B cell (primary cell): Measurements from ENCODE around the gene SLFN12. TPM values are rescaled to one million over a fixed set of nuclear protein-coding genes. Genes with fewer than 3 reads are reported as not detected.
"Not testable (repeated sequence)": the region's sequence is repeated elsewhere in the genome, so short reads cannot be mapped to it uniquely, and the experiment has no call there.

Experiments used
- ATAC-seq: fragments of 200-7000 bp; cut with Tn5 transposase; one replicate; pipeline ENCODE4 v1.10.0; 2021; ENCODE audit warnings: low read depth, mild to moderate bottlenecking, moderate number of reproducible peaks, moderate library complexity
- CTCF ChIA-PET: fragments of 350-600 bp; sonication (Branson Sonifier 250); formaldehyde crosslinking; loops from one replicate; lab custom pipeline; 2021; ENCODE audit warnings: antibody characterized with exemption, inconsistent platforms; lab: Charles Lee
- POLR2A ChIA-PET: fragments of 350-600 bp; sonication (Branson Sonifier 250); formaldehyde crosslinking; loops from one replicate; lab custom pipeline; 2021; ENCODE audit warnings: antibody characterized with exemption; lab: Charles Lee
- DNase-seq: peaks from one replicate; pipeline ENCODE4 v3.0.0; 2013
- H2AFZ ChIP-seq: 2 replicates; pipeline ENCODE4 v1.6.1; 2012; ENCODE audit warnings: mild to moderate bottlenecking, low read depth, low read length; ENCODE audit not compliant: insufficient read depth, poor library complexity, severe bottlenecking
- H3K27ac ChIP-seq, 2 donors: 1 replicate in 1 of 2; 2 replicates in 1 of 2; pipeline ENCODE4 v1.5.1; 2012 to 2013; ENCODE audit warnings: low read length in 2 of 2, mild to moderate bottlenecking in 2 of 2, moderate library complexity in 1 of 2
- H3K27me3 ChIP-seq, 4 experiments: fragments of 200-600 bp in 1 of 4; sonication (generic) in 1 of 4; replicated peaks in 1 of 4; 1 replicate in 2 of 4; 2 replicates in 2 of 4; pipeline versions ENCODE4 v1.6.1 to v1.7.0; 2013 to 2016; ENCODE audit warnings: low read length in 3 of 4, mild to moderate bottlenecking in 2 of 4, mixed read lengths in 1 of 4, moderate library complexity in 1 of 4; ENCODE audit not compliant: insufficient read depth in 4 of 4, control insufficient read depth in 3 of 4; ENCODE audit errors: control extremely low read depth in 1 of 4
- H3K36me3 ChIP-seq, 2 experiments: replicated peaks in 1 of 2; 1 replicate in 1 of 2; 2 replicates in 1 of 2; pipeline versions ENCODE4 v1.6.1 to v1.7.1; 2013; ENCODE audit warnings: low read length in 1 of 2; ENCODE audit not compliant: insufficient read depth in 2 of 2, control insufficient read depth in 1 of 2; ENCODE audit errors: control extremely low read depth in 1 of 2, extremely low read depth in 1 of 2
- H3K4me1 ChIP-seq, 2 donors: fragments of 200-600 bp in 1 of 2; sonication (generic) in 1 of 2; 1 replicate in 1 of 2; 2 replicates in 1 of 2; pipeline versions ENCODE4 v1.5.1 to v1.6.1; 2013 to 2017; ENCODE audit warnings: low read length in 2 of 2; ENCODE audit not compliant: control insufficient read depth in 2 of 2, insufficient read depth in 2 of 2
- H3K4me2 ChIP-seq: replicated peaks from 2 replicates; pipeline ENCODE3; 2012; ENCODE audit warnings: mild to moderate bottlenecking, low read depth, low read length; ENCODE audit not compliant: poor library complexity, severe bottlenecking
- H3K4me3 ChIP-seq, 5 experiments: fragments of 200-600 bp in 1 of 5; sonication (generic) in 1 of 5; 1 replicate in 3 of 5; 2 replicates in 2 of 5; pipeline versions ENCODE4 v1.5.1 to v1.7.0; 2011 to 2016; ENCODE audit warnings: low read length in 4 of 5, mild to moderate bottlenecking in 4 of 5, low read depth in 2 of 5, control low read depth in 1 of 5, moderate library complexity in 1 of 5; ENCODE audit not compliant: insufficient read depth in 1 of 5; ENCODE audit errors: control extremely low read depth in 1 of 5, extremely low read depth in 1 of 5
- H3K79me2 ChIP-seq: fragments of 200-600 bp; sonication (generic); one replicate; pipeline ENCODE4 v1.6.0; 2016; ENCODE audit warnings: low read length; ENCODE audit not compliant: control insufficient read depth, insufficient read depth
- H3K9ac ChIP-seq: fragments of 200-600 bp; sonication (generic); 2 replicates; pipeline ENCODE4 v1.6.1; 2017; ENCODE audit warnings: mild to moderate bottlenecking, low read length, moderate library complexity
- H3K9me3 ChIP-seq, 3 donors: one replicate each; pipeline versions ENCODE4 v1.6.1 to v1.7.1; 2013; ENCODE audit warnings: low read length in 2 of 3; ENCODE audit not compliant: control insufficient read depth in 2 of 3, insufficient read depth in 1 of 3; ENCODE audit errors: control extremely low read depth in 1 of 3
- H4K20me1 ChIP-seq: 2 replicates; pipeline ENCODE4 v1.6.0; 2012; ENCODE audit warnings: mild to moderate bottlenecking, low read length; ENCODE audit not compliant: insufficient read depth, control insufficient read depth, poor library complexity, severe bottlenecking
- H3K27ac Mint-ChIP-seq: one replicate; pipeline ENCODE4 v1.8.0; 2021; ENCODE audit warnings: mixed read lengths
- H3K27me3 Mint-ChIP-seq: one replicate; pipeline ENCODE4 v1.8.0; 2021; ENCODE audit warnings: mixed read lengths
- H3K4me1 Mint-ChIP-seq: one replicate; pipeline ENCODE4 v1.8.0; 2021; ENCODE audit warnings: mixed read lengths
- H3K4me3 Mint-ChIP-seq: one replicate; pipeline ENCODE4 v1.8.0; 2021; ENCODE audit warnings: mixed read lengths
- H3K9me3 Mint-ChIP-seq: one replicate; pipeline ENCODE4 v1.8.0; 2022; ENCODE audit warnings: mixed read lengths; ENCODE audit not compliant: insufficient read depth
- CTCF ChIP-seq: fragments of 200-600 bp; IDR thresholded peaks from one replicate; pipeline ENCODE4 v1.8.0; 2022; ENCODE audit warnings: antibody characterized with exemption, mild to moderate bottlenecking
- EZH2 ChIP-seq: IDR thresholded peaks from 2 replicates; pipeline ENCODE4 v1.6.1; 2012; ENCODE audit warnings: borderline replicate concordance, low read depth, mild to moderate bottlenecking, moderate library complexity, low read length; ENCODE audit not compliant: insufficient read depth, poor library complexity, severe bottlenecking
- WGBS: methylation state at CpG from one replicate; pipeline ENCODE4 v1.1.5; 2013; ENCODE audit warnings: missing lambda C conversion rate; ENCODE audit not compliant: insufficient coverage; 5-methylcytosine and 5-hydroxymethylcytosine counted together
- intact Hi-C: fragments of 100-400 bp; cut with micrococcal nuclease; formaldehyde crosslinking; loops from one replicate; pipeline ENCODE4 v1.10.0; 2022
- polyA plus RNA-seq: library from polyadenylated mRNA; depleted of rRNA; stranded (reverse); fragments of >200 nt; gene quantifications from 2 replicates; pipeline ENCODE4 v1.2.3, GENCODE V29; 2012
- total RNA-seq, 2 donors: library from RNA; stranded (reverse); fragments of 120-200 nt in 1 of 2; gene quantifications; 1 replicate in 1 of 2; 2 replicates in 1 of 2; pipeline versions ENCODE4 v1.2.3 to v1.2.4, GENCODE V29; 2013 to 2022

SLFN12 gene
- total and polyA plus RNA-seq, 2 donors (not counting 1 experiment from before 2014, with no cell fraction given), result 1.9 to 8.0 TPM

GRCh38 chr17:35406568-35406967, 25.7 kb downstream of the SLFN12 start:
- Histone ChIP-seq H3K9me3 (peaks cover 0 to 3% (median 0%) of the 10 kb centered on the region in 3 donors), H3K4me1 (no peaks in the 10 kb centered on the region), H3K4me3 (no peak overlapping the region), H3K27ac (no peak overlapping the region), H2AFZ (no peak overlapping the region), H3K9ac (no peak overlapping the region), H4K20me1 (no peaks in the 10 kb centered on the region), H3K36me3 (peaks cover 0 to 2% of the 10 kb centered on the region in 2 experiments), H3K79me2 (no peaks in the 10 kb centered on the region), H3K27me3 (no peaks in the 10 kb centered on the region), H3K4me2 (no peak overlapping the region)
- WGBS, result no CpG with 5 or more reads among the region's 1 CpG
- H3K4me1 Mint-ChIP-seq, result no peaks in the 10 kb centered on the region
- DNase-seq (no peak), ATAC-seq (no peak)
- ChIA-PET CTCF (no interaction called here), POLR2A (no interaction called here)
- no peaks in the 10 kb centered on the region for H3K27me3 Mint-ChIP-seq
- H3K27ac Mint-ChIP-seq, result no peak overlapping the region
- TF ChIP-seq CTCF (no peak), EZH2 (no peak)
- H3K4me3 Mint-ChIP-seq, result no peak overlapping the region
- no peaks in the 10 kb centered on the region for H3K9me3 Mint-ChIP-seq
- intact Hi-C loops, result no loop called here

GRCh38 chr17:35404360-35404759, 27.9 kb downstream of the SLFN12 start:
- H3K27me3 ChIP-seq, result no peaks in the 10 kb centered on the region
- Mint-ChIP-seq H3K27ac (no peak overlapping the region), H3K4me3 (no peak overlapping the region), H3K4me1 (no peaks in the 10 kb centered on the region), H3K9me3 (no peaks in the 10 kb centered on the region), H3K27me3 (no peaks in the 10 kb centered on the region)
- CTCF ChIA-PET, result no interaction called here
- no peaks in the 10 kb centered on the region for H3K79me2 ChIP-seq
- TF ChIP-seq CTCF, result no peak
- no peak for TF ChIP-seq EZH2
- H3K4me2 ChIP-seq, result no peak overlapping the region
- WGBS, result no CpG with 5 or more reads among the region's 1 CpG
- no peak overlapping the region for H3K4me3 ChIP-seq
- no peak overlapping the region for H2AFZ ChIP-seq
- no peak overlapping the region for H3K27ac ChIP-seq
- no peaks in the 10 kb centered on the region for H3K4me1 ChIP-seq
- peaks cover 0 to 3% (median 0%) of the 10 kb centered on the region in 3 donors for H3K9me3 ChIP-seq
- ATAC-seq (no peak), DNase-seq (no peak)
- no peaks in the 10 kb centered on the region for H4K20me1 ChIP-seq
- intact Hi-C loops, result no loop called here
- no peaks in the 10 kb centered on the region for H3K36me3 ChIP-seq
- POLR2A ChIA-PET, result interaction anchor here (0.7 kb wide), 1 partner anchor 400 kb away, joined by 3 read pairs; no protein-coding TSS in a partner anchor
- H3K9ac ChIP-seq, result no peak overlapping the region

GRCh38 chr17:35393783-35394182, 38.5 kb downstream of the SLFN12 start:
- intact Hi-C loops, ATAC-seq: not testable (repeated sequence)

More at GRCh38 chr17:35393783-35394182, 38.5 kb downstream of the SLFN12 start:
- H4K20me1 ChIP-seq, CTCF ChIA-PET, H3K4me1 ChIP-seq, H3K9me3 Mint-ChIP-seq, H3K4me2 ChIP-seq, H3K27ac Mint-ChIP-seq, H3K27ac ChIP-seq, H2AFZ ChIP-seq, H3K36me3 ChIP-seq, H3K4me1 Mint-ChIP-seq, H3K79me2 ChIP-seq, H3K4me3 Mint-ChIP-seq, H3K9me3 ChIP-seq, H3K9ac ChIP-seq, H3K27me3 ChIP-seq, DNase-seq, H3K4me3 ChIP-seq, POLR2A ChIA-PET: not testable (repeated sequence)
- peaks cover 12% of the 10 kb centered on the region for H3K27me3 Mint-ChIP-seq
- 93% methylated on average over 13 of the region's 13 CpGs for WGBS
